Measurements from ENCODE around the gene BST2.

Gene BST2, protein sequence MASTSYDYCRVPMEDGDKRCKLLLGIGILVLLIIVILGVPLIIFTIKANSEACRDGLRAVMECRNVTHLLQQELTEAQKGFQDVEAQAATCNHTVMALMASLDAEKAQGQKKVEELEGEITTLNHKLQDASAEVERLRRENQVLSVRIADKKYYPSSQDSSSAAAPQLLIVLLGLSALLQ

DNA sequence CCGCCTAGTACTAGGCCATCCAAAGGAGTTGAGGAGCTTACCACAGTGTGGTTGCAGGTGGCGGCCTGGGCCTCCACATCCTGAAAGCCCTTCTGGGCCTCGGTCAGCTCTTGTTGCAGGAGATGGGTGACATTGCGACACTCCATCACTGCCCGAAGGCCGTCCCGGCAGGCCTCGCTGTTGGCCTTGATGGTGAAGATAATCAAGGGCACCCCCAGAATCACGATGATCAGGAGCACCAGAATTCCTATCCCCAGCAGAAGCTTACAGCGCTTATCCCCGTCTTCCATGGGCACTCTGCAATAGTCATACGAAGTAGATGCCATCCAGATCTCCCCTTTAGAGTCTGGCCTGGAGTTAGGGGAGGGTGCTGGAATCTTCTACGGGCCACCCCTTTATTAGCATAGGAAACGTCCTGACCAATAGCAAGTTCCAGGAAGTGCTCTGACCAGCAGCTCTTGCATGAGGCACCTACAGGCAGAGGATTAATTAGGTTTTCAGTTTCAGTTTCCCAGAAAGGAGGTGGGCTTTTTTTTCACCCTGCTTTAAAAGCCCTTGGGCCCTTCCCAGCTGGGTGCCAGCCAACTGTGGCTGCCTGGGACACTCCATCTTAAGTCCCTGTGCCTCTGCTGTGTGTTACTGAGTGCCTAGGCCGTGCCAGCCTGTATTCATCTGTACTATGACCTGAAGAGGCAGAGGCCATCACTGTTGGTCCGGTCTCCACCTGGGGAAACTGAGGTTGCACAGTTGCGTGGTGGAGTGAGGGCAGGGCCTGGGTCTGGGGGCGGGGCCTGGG, at the start of gene BST2:
TSS of gene BST2 (minus strand) at position 381 of the 796 bp plus-strand sequence. CDS start at position 326, 55 bp downstream.
- no peak for DNase-seq

DNA sequence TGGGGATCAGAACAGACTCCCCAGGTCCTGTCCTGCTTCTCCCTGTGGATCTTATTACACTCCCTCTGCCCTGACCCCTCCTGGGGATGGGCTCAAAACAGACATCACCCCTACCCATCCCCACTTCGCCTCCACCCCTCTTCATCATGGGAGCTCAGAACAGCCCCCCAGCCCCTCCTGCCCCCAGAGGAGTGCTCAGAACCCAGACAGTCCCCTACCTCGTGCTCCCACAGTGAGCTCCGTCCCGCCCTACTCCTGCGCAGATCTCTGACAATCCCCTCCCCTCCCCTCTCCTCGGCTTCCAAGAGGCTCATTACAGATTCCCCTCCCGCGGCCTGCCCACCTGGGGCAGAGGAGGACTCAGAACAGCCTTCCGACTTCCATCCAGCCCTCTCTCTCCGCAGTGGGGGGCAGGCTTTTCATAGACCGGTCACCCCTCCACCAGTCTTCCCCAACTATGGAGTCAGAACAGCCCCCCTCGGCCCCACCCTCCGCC, 49.2 kb upstream of the BST2 start:
- DNase-seq, result no peak

DNA sequence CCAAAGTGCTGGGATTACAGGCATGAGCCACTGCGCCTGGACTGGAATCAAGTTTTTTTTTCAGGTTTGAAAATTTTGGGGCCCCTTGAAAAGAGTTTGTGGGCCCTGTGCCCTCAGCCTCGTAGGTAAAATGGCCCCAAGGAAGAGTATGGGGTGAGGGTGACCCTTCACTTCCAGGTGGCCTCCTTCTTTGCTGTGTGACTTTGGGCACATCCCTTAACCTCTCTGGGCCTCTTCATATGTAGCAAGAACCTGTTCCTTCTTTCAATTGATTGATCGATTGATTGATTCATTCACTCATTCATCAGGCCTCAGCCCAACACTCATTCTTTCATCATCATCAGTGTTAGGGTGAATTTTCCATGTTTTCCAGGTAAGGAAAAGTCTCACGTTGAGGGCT, 46.4 kb upstream of the BST2 start:
- DNase-seq, result no peak

DNA sequence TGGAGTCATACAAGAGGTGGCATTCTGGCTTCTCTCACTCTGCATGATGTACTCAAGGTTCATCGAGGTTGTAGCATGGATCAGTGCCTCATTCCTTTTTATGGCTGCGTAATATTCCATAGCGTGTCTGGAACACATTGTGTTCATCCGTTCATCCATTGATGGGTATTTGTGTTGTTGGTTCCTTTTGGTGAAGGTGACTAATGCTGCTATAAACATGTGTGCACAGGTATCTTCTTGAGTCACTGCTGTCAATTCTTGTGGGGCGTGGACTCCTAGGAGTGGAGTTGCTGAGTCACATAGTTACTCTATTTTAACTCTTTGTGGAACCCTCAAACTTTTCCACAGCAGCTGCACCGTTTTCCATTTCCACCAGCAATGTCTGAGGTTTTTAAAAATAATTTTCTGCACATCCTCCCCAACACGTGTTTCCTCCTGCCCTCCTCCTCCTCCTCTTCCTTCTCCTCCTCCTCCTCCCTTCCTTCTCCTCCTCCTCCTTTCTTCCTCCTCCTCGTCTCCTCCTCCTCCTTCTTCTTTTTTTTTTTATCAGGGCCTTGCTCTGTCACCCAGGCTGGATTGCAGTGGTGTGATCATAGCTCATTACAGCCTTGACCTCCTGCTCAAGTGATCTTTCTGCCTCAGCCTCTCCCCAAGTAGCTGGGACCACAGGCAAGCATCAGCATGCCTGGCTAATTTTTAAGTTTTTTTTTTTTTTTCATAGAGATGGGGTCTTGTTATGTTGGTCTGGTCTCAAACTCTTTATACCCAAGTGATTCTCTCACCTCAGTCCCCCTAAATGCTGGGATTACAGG, 45.0 kb upstream of the BST2 start:
- no peak for DNase-seq

DNA sequence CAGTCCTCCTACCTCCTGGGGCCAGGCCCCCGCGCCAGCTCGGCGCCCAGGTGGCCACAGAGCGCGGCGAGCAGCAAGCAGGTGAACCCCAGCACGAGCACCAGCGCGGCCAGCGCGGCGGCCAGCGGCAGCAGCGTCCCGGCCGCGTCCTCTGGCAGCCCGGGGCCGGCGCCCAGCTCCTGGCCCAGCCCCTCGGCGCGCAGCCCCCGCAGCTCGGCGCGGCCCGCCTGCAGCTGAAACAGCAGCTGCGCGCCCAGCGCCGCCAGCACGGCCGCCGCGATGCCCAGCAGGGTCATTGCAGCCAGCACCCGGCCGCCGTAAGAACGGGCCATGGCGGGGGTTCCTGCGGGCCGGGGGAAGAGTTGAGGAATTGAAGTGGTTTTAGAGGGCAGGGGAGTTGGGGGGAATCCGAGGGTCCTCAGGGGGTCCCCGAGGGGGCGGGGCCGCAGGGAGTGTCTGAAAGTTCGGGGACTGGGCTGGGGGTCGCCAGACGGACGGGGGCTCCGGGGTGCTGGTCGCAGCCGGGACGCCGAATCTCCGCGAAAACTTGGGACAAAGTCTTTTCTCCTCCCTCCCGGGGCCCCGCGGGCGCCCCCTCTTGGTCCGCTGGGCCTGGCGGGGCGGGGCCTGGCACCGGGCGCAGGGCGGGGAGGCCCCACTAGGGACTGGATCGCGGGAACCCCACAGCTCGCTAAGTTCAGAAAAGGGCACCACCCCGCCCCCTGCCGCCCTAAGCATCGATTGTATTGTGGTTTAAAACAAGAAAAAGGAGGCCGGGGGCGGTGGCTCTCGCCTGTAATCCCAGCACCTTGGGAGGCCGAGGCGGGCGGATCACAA, 42.9 kb upstream of the BST2 start, which contains the start of gene TMEM221:
TSS of gene TMEM221 (minus strand) at position 538 of the 837 bp plus-strand sequence. CDS start at position 332, 206 bp downstream.
- DNase-seq, result peak; percentile 24

DNA sequence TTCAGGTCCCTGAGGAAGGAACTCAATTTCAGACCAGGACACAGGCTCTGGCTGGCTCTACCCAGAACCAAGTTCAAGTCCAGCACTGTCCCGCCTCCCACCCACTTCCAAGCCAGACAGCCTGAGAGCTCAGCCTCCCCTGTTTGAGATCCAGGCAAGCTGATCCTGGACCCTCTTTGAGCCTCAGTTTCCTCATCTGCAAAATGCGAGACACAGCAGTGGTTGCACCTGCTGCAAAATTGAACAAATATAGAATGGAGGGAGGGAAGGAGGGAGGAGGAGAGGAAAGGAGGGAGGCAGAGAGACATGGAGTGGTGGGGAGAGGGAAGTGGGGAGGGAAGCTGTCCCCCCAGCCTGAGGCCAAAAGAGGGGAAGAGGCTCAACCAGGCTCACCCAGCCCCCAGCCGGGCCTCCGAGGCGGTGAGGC, 42.3 kb upstream of the BST2 start:
- no peak for DNase-seq

DNA sequence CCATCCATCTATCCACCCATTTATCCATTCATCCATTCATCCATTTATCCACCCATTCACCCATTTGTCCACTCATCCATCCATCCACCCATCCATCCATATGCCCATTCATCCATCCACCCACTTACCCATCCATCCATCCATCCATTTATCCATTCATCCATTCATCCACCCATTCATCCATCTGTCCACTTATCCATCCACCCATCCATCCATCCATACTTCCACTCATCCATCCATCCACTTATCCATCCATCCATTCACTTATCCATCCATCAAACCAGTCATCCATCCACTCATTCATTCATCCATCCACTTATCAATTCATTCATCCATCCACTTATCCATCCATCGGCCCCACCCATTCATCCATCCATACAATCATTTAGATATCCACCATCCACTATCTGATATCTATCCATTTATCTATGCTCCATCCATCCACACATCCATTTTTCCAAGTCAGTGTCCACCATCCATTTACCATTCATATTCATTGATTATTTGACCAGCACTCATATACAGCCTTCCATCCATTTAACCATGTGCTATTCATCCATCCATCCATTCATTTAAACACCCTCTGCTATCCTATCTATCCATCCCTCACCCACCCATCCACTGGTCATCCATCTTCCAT, 40.2 kb upstream of the BST2 start:
- DNase-seq, result no peak

DNA sequence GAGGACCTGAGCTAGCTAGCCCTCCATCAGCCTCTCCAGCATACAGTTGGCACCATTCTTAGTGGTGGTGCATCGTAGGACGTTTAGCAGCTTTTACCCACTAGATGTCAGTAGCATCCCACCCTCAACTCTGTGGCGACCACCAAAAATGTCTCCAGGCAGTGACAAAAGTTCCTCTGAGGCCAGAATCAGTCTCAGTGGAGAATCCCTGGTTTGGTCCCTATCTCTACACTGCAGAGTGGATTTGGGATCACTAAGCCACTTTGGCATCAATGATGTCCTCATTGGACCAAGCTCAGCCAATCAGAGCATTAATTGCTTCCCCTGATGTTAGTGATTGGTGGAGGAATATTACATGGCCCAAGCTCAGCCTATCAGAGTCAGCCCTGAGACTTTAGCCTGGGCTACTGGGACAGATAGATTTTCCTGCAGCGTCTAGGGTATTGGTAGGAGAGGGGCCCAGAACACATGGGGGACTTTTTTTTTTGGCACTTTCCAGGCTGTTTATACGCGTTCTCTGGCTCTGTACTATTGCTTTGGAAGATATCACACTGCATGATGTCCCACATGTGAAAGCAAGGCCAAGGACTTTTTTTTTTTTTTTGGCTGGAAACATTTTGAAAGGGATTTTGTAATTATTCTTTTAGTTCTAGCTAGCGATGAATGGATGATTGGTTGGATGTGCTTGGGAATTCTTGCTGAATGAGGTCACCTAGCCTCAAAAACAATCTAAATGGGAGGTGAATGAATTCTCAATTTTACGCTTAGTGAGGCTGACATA, 36.0 kb upstream of the BST2 start:
- peak; percentile 44 for DNase-seq

DNA sequence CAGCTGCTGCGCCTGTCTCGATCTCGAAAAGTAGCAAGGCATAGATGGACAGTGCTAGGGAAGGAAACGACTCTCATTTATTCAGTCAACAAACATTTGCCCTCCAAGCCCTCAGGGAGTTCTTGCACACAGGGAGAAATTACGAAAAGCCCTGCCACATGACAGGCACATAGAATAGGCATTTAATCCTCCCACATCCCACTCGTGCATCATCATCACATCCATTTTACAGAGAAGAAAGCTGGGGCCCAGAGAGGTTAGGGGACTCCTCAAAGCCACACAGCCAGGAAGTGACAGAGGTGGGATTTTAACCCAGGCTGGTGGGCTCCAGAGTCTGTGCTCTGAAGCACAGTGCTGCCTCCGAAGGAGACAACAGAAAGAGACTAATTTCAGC, 31.4 kb upstream of the BST2 start:
- no peak for DNase-seq

DNA sequence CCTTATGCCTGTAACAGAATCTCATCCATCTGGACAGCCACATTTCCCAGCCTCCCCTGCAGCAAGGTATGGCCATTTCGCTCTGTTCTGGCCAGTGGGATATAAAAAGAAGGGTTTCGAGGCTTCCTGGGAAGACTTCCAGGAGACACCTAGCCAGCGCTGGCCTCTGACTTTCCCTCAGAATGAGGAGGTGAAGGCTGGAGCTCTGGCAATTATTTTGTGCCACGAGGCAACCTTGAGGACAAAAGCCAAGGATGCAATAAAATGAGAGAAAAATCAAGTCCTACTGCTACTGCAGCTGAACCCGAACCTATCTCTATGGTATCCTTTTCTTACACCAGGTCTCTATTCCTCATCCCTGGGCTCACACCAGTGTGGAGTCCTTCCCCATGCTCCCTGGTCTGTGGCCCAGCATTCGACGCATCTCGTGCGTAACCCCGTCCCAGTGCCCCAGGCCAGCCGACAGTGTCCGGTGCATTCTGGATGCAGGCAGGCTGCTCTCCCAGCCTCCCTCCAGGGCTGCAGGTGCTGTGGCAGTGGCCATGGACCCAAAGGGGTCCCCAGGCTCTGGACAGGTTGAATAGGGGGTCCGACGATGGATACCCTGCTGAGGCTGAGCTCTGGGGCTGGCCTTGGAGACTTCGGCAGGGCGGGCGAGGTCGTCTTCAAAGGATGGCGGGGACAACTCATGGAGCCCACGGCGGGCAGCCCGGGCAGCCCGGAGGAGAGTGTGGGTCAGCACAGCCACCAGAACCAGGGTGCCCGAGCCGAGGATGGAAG, 30.9 kb upstream of the BST2 start:
- no peak for DNase-seq

DNA sequence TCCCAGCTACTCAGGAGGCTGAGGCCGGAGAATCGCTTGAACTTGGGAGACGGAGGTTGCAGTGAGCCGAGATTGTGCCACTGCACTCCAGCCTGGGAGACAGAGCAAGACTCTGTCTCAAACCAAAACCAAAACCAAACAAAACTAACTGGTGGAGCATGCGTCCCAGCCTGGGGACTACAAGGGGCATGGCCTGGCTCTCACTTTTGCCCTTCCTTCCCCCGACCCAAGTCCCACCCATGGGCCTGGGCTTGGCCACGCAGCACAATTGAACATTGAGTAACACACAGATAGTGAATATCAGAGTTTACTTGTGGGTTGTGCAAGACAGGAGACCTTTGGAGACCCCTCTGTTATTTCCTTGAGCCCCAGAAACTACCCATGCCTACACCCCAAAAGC, 29.8 kb upstream of the BST2 start:
- DNase-seq, result no peak

DNA sequence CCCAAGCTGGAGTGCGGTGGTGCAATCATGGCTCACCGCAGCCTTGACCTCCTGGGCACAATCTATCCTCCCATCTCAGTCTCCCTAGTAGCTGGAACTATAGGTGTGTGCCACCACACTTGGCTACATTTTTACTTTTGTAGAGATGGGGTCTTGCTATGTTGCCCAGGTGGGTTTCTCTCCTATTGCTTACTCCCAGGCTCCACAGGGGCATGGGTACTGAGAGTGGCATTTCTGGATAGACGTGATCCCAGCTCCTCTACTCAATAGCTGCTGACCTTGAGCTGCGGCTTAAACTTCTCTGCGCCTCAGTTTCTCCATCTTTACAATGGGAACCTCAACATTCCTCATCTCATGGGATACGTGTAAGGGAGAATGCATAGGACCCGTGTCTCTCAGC, 26.0 kb upstream of the BST2 start:
- no peak for DNase-seq

DNA sequence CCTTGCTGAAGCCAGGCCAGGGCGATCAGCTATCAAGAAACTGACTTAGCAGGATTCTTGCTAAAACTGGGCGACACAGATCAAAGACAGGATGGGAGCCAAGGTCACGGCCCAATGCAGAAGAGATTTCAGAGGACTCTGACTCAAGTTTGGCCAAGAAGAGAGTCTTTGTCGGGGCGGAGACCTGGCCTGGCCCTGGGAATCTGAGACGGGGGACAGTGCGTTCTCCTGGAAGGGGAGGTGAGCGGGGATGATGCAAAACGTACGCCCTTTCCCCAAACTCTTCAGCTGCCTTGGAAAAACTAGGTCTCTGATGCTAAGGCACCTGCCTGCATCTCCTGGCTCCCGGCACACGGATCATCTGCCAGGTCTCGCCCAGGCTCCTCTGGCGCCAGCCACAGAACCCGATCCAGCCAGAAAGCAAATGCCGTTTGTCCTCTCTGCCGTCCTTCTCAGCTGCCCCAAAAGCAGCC, 24.2 kb upstream of the BST2 start:
- no peak for DNase-seq

DNA sequence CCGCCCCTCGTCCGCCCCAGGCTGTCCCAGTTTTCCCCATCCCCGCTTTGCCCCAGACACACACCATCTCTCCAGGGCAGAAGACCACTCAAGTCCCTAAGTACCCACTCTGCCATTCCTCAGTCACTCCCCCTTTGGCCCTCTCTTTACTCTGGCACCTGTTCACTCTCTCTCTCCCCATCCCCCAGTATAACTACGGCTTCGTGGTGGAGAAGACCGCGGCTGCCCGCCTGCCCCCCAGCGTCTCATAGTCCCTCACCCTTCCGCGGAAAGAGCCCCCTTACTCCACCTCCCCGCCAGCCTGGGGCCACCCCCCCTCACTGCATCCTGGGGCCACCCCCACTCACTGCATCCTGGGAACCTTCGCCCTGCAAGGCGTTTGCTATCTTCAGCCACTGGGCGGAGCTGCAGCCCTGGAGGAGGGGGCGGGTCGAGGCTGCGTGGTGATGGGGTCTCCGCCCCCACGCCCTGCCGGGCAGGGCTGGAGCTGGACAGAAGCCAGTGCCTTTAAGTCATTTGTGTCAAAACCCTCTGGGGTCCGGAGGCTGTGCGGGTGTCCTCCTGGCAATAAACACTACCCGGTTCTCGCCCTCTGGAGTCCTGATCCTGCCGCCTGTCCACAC, 19.4 kb upstream of the BST2 start:
- peak; percentile 32 for DNase-seq

DNA sequence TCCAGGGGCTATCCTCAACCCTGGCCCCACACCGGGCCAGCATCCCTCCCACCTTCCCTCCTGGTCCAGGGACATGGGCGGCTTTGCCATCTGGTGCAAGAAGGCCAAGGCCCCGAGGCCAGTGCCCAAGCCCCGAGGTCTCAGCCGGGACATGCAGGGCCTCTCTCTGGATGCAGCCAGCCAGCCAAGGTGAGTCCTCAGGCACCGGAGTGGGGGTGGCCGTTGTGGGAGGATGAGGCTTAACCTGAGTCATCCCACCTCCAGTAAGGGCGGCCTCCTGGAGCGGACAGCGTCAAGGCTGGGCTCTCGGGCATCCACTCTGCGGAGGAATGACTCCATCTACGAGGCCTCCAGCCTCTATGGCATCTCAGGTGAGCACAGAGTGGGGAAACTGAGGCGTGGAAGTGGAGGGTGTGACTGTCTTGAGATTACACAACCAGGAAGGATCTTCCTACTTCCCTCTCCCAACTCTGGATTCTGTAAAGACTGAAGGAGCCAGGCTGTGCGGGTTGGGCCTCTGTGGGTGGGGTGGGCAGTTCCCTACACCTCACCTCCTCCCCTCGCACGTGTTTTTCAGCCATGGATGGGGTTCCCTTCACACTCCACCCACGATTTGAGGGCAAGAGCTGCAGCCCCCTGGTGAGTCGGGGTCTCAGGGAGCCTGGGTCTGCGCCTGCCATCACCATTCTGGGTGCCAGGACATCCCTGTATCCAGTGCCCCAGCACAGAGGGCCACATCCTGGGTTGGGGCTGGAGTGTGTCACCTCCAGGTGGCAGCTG, 18.2 kb upstream of the BST2 start:
- DNase-seq, result no peak

DNA sequence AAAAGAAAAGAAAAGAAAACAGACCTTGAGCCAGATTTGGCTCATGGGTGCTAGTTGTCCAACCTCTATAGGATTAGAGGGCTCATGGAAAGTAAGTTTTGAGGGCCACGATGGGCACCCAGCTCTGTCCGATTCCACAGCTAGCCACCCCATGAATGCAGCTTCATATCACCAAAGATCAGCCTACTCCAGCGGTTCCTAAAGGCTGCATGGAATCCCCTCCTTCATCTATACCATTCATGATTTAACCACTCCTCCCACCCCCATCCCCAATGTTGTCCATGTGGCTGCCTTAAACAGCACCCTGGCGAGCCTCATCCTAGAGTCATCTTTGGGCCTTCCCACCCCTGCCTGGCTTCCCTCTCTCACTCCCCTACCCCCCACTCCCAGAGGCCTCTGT, 16.5 kb upstream of the BST2 start:
- DNase-seq, result no peak

DNA sequence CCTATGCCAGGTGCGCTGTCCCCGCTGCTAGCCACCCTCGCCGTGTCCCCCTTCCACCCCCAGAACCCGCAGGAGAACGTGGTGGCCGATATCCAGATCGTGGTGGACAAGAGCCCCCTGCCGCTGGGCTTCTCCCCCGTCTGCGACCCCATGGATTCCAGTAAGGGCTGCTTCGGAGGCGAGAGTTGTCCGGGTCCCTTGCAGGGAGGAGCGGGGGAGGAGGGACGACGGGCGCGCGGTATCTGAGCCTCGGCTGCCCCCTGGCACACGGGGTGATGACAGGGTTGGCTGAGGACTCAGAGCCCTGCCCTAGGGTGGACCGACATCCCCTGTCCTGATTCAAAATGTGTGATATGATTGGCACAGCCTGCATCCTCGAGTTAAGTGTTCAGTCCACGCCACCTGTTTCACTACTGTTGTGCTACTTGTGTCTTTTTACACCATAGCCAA, 15.1 kb upstream of the BST2 start:
- peak; percentile 14 for DNase-seq

DNA sequence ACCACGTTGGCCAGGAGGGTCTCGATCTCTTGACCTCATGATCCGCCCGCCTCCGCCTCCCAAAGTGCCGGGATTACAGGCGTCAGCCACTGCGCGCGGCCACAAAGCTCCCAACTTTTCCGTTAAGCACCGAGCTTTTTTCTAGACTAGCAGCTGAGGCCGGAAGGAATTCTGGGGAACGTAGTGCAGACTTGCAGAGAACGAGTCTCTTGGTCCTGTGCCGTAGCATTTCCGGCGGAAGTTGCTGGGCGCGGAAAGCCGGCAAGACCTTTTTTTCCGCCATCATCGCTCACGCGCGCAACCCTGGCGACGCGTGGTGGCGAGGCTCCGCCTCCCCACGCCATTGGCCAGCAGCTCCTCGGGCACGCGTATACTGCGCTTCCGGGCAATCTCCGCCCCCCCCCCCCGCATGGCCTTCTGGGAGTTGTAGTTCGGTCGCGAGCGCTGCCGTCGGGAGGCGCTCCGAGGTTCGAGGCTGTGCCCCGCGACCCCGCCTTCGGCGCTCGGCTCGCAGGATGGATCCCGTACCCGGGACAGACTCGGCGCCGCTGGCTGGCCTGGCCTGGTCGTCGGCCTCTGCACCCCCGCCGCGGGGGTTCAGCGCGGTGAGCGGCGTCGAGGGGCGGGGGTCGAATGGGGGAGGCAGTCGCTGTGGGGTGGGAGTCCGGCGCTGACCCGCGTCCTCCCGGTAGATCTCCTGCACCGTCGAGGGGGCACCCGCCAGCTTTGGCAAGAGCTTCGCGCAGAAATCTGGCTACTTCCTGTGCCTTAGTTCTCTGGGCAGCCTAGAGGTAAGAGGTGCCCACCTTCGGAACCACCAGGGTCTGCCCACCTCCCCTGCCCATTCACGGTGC, 14.4 kb upstream of the BST2 start, which contains the start of gene MVB12A:
TSS of gene MVB12A (plus strand) at position 427 of the 854 bp plus-strand sequence. CDS start at position 516, 89 bp downstream.
- DNase-seq, result peak; percentile 100
